ENCODE measurements around the gene UROC1. TPM values are rescaled to one million over a fixed set of nuclear protein-coding genes. Genes with fewer than 3 reads are reported as not detected.

Gene UROC1
- total and polyA plus RNA-seq, 2 donors (not counting 1 experiment from before 2014, with no cell fraction given), result not detected

DNA sequence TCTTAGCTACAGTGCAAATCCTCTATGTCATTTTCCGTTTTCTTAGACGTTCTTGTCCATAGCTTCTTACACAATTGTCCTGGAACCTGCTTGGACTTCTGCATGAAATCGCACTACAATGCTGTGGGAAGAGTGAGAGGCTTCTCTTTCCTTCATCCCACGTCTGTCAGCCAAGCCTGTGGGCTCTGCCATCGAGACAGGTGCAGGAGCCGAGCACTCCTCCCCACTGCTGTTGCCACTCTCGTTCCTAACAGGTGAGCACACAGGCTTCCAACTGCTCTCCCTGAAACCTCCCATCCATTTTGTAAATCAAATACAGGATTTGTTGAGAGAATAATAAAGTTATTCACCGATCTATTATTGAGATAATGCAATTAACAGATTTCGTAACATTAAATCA lies 65.4 kb downstream of the UROC1 start:
- POLR2A ChIA-PET, result no interaction called here
- DNase-seq (no peak), ATAC-seq (ENCODE audit: low read depth) (no peak)
- Mint-ChIP-seq H3K9me3 (ENCODE audit: insufficient read depth) (no peaks in the 10 kb centered on the region), H3K4me3 (no peak overlapping the region), H3K4me1 (no peaks in the 10 kb centered on the region), H3K27me3 (no peaks in the 10 kb centered on the region), H3K27ac (no peak overlapping the region)
- Histone ChIP-seq H3K27me3 (replicated peaks in 1 of 4; ENCODE audit: control extremely low read depth in 1 of 4, control insufficient read depth in 3 of 4, insufficient read depth in 4 of 4, low read length in 3 of 4) (no peaks in the 10 kb centered on the region), H3K4me3 (ENCODE audit: control extremely low read depth in 1 of 5, extremely low read depth in 1 of 5, insufficient read depth in 1 of 5, low read depth in 2 of 5, low read length in 4 of 5) (no peak overlapping the region), H3K9ac (ENCODE audit: low read length) (no peak overlapping the region), H2AFZ (ENCODE audit: insufficient read depth, low read depth, low read length, poor library complexity, severe bottlenecking) (no peak overlapping the region), H3K27ac (ENCODE audit: low read length in 2 of 2) (no peak overlapping the region), H3K4me2 (replicated peaks; ENCODE audit: low read depth, low read length, poor library complexity, severe bottlenecking) (no peak overlapping the region), H3K4me1 (ENCODE audit: control insufficient read depth in 2 of 2, insufficient read depth in 2 of 2, low read length in 2 of 2) (no peaks in the 10 kb centered on the region), H3K79me2 (ENCODE audit: control insufficient read depth, insufficient read depth, low read length) (peaks cover 17% of the 10 kb centered on the region), H4K20me1 (ENCODE audit: control insufficient read depth, insufficient read depth, low read length, poor library complexity, severe bottlenecking) (peaks cover 67% of the 10 kb centered on the region), H3K36me3 (replicated peaks in 1 of 2; ENCODE audit: control extremely low read depth in 1 of 2, control insufficient read depth in 1 of 2, extremely low read depth in 1 of 2, insufficient read depth in 2 of 2, low read length in 1 of 2) (peaks cover 1 to 75% of the 10 kb centered on the region in 2 experiments), H3K9me3 (ENCODE audit: control extremely low read depth in 1 of 3, control insufficient read depth in 2 of 3, insufficient read depth in 1 of 3, low read length in 2 of 3) (no peaks in the 10 kb centered on the region)
- 100% methylated on average over 2 of the region's 9 CpGs for WGBS (ENCODE audit: insufficient coverage)
- TF ChIP-seq, protein P1, sequence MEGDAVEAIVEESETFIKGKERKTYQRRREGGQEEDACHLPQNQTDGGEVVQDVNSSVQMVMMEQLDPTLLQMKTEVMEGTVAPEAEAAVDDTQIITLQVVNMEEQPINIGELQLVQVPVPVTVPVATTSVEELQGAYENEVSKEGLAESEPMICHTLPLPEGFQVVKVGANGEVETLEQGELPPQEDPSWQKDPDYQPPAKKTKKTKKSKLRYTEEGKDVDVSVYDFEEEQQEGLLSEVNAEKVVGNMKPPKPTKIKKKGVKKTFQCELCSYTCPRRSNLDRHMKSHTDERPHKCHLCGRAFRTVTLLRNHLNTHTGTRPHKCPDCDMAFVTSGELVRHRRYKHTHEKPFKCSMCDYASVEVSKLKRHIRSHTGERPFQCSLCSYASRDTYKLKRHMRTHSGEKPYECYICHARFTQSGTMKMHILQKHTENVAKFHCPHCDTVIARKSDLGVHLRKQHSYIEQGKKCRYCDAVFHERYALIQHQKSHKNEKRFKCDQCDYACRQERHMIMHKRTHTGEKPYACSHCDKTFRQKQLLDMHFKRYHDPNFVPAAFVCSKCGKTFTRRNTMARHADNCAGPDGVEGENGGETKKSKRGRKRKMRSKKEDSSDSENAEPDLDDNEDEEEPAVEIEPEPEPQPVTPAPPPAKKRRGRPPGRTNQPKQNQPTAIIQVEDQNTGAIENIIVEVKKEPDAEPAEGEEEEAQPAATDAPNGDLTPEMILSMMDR (IDR thresholded peaks at IDR 0.05), result no peak
- CTCF ChIA-PET, result no interaction called here
- intact Hi-C loops (cut with micrococcal nuclease), result no loop called here

DNA sequence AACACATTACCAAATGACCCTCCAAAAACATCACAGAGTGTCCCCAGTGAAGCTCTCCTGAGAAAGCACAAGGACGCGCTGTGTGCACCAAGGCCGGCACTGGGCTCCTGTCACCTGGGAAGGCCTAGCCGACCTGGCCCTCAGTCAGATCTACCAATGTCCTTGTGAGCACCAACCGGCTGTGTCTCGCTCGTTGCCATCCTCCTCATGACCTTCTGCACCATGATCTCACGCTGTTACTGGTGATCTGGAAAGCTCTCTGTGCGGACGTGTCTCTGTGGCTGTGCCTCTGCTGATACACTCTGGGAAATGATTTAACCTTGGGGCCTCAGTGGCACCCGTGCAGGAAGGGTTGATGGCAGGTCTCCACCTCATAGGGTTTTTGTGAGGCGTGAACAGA lies 66.1 kb downstream of the UROC1 start:
- no peak overlapping the region for H3K4me2 ChIP-seq (replicated peaks; ENCODE audit: low read depth, low read length, poor library complexity, severe bottlenecking)
- no peak overlapping the region for H3K27ac ChIP-seq (ENCODE audit: low read length in 2 of 2)
- WGBS (ENCODE audit: insufficient coverage), result 95% methylated on average over 11 of the region's 12 CpGs
- no peak overlapping the region for H3K4me3 ChIP-seq (ENCODE audit: control extremely low read depth in 1 of 5, extremely low read depth in 1 of 5, insufficient read depth in 1 of 5, low read depth in 2 of 5, low read length in 4 of 5)
- peaks cover 1 to 68% of the 10 kb centered on the region in 2 experiments for H3K36me3 ChIP-seq (replicated peaks in 1 of 2; ENCODE audit: control extremely low read depth in 1 of 2, control insufficient read depth in 1 of 2, extremely low read depth in 1 of 2, insufficient read depth in 2 of 2, low read length in 1 of 2)
- DNase-seq (no peak), ATAC-seq (ENCODE audit: low read depth) (no peak)
- H4K20me1 ChIP-seq (ENCODE audit: control insufficient read depth, insufficient read depth, low read length, poor library complexity, severe bottlenecking), result peaks cover 61% of the 10 kb centered on the region
- Mint-ChIP-seq H3K27ac (no peak overlapping the region), H3K4me1 (no peaks in the 10 kb centered on the region), H3K4me3 (no peak overlapping the region), H3K27me3 (no peaks in the 10 kb centered on the region), H3K9me3 (ENCODE audit: insufficient read depth) (no peaks in the 10 kb centered on the region)
- H2AFZ ChIP-seq (ENCODE audit: insufficient read depth, low read depth, low read length, poor library complexity, severe bottlenecking), result no peak overlapping the region
- ChIA-PET CTCF (no interaction called here), POLR2A (no interaction called here)
- no peaks in the 10 kb centered on the region for H3K27me3 ChIP-seq (replicated peaks in 1 of 4; ENCODE audit: control extremely low read depth in 1 of 4, control insufficient read depth in 3 of 4, insufficient read depth in 4 of 4, low read length in 3 of 4)
- H3K4me1 ChIP-seq (ENCODE audit: control insufficient read depth in 2 of 2, insufficient read depth in 2 of 2, low read length in 2 of 2), result no peaks in the 10 kb centered on the region
- peaks cover 17% of the 10 kb centered on the region for H3K79me2 ChIP-seq (ENCODE audit: control insufficient read depth, insufficient read depth, low read length)
- intact Hi-C loops (cut with micrococcal nuclease), result no loop called here
- H3K9me3 ChIP-seq (ENCODE audit: control extremely low read depth in 1 of 3, control insufficient read depth in 2 of 3, insufficient read depth in 1 of 3, low read length in 2 of 3), result no peaks in the 10 kb centered on the region
- no peak for TF ChIP-seq EZH2 (IDR thresholded peaks at IDR 0.05; ENCODE audit: borderline replicate concordance, insufficient read depth, low read depth, low read length, poor library complexity, severe bottlenecking)
- TF ChIP-seq, protein P1 (IDR thresholded peaks at IDR 0.05), result no peak
- H3K9ac ChIP-seq (ENCODE audit: low read length), result no peak overlapping the region
